Panc1 (cell line): ENCODE results near the gene DLX3. TPM values are rescaled to one million over a fixed set of nuclear protein-coding genes. Genes with fewer than 3 reads are reported as not detected.

Experiments used
- ATAC-seq: fragments of 200-7000 bp; cut with Tn5 transposase; 2 replicates; pipeline ENCODE4 v1.9.1; 2020; ENCODE audit warnings: mild to moderate bottlenecking, moderate library complexity
- BruUV-seq: library from RNA; stranded (reverse); fragments of 400-500 nt; replicated peaks from 2 replicates; lab custom pipeline; 2021; lab: Mats Ljungman, UMichigan
- CTCF ChIA-PET: fragments of 300-600 bp; sonication (Branson Sonifier 250); formaldehyde crosslinking; loops from one replicate; lab custom pipeline; 2022; ENCODE audit warnings: antibody characterized with exemption; lab: Charles Lee
- POLR2A ChIA-PET: fragments of 300-600 bp; sonication (Branson Sonifier 250); formaldehyde crosslinking; loops from one replicate; lab custom pipeline; 2022; ENCODE audit warnings: antibody characterized with exemption; lab: Charles Lee
- DNase-seq: peaks from one replicate; pipeline ENCODE4 v3.0.0-alpha.2; 2010; ENCODE audit warnings: low read depth, low spot score
- H3K27ac ChIP-seq: 2 replicates; pipeline ENCODE4 v1.5.1; 2011; ENCODE audit warnings: mild to moderate bottlenecking, low read length, inconsistent platforms
- H3K27me3 ChIP-seq: fragments of 200-500 bp; sonication (Bioruptor generic); 2 replicates; pipeline ENCODE4 v1.6.0; 2014; ENCODE audit warnings: low read length, inconsistent platforms; ENCODE audit not compliant: control insufficient read depth, insufficient read depth
- H3K36me3 ChIP-seq: fragments of 200-500 bp; sonication (Bioruptor generic); 2 replicates; pipeline ENCODE4 v1.5.1; 2014; ENCODE audit warnings: inconsistent platforms, mild to moderate bottlenecking, low read length, moderate library complexity; ENCODE audit not compliant: control insufficient read depth, insufficient read depth
- H3K4me1 ChIP-seq: 2 replicates; pipeline ENCODE4 v1.5.1; 2011; ENCODE audit warnings: inconsistent platforms, mild to moderate bottlenecking, low read length, moderate library complexity; ENCODE audit not compliant: control insufficient read depth, insufficient read depth
- H3K4me3 ChIP-seq, 2 experiments: 2 replicates each; pipeline ENCODE4 v1.5.1; 2011 to 2012; ENCODE audit warnings: low read depth in 2 of 2, low read length in 2 of 2, mild to moderate bottlenecking in 2 of 2, inconsistent platforms in 1 of 2, moderate library complexity in 1 of 2
- H3K9me3 ChIP-seq: fragments of 200-500 bp; sonication (Bioruptor generic); 2 replicates; pipeline ENCODE4 v1.5.1; 2014; ENCODE audit warnings: low read depth, mild to moderate bottlenecking, inconsistent platforms, low read length, moderate library complexity; ENCODE audit not compliant: control insufficient read depth, insufficient read depth
- POLR2AphosphoS5 ChIP-seq: IDR thresholded peaks from 2 replicates; pipeline ENCODE4 v1.6.1; 2012; ENCODE audit warnings: mild to moderate bottlenecking, low read depth, low read length, moderate library complexity
- SIN3A ChIP-seq: IDR thresholded peaks from 2 replicates; pipeline ENCODE4 v1.6.1; 2012; ENCODE audit warnings: low read depth, mild to moderate bottlenecking, low read length, moderate library complexity, borderline replicate concordance; ENCODE audit not compliant: insufficient read depth
- TCF7L2 ChIP-seq: IDR thresholded peaks from 2 replicates; pipeline ENCODE4 v1.6.1; 2011; ENCODE audit warnings: mild to moderate bottlenecking, low read depth, low read length, inconsistent platforms
- in situ Hi-C: cut with HindIII; loops from 2 replicates; pipeline ENCODE4 v1.10.0; 2016; ENCODE audit warnings: low sequenced_read_pairs, low pct_unique_long_range_greater_than_20kb
- intact Hi-C: fragments of 100-400 bp; cut with micrococcal nuclease; formaldehyde crosslinking; loops from one replicate; pipeline ENCODE4 v1.10.0; 2022; ENCODE audit not compliant: unreplicated experiment
- total RNA-seq: library from RNA; stranded (reverse); gene quantifications from one replicate; pipeline ENCODE4 v1.2.1, GENCODE V29; 2021; ENCODE audit not compliant: unreplicated experiment
- TF ChIP-seq, protein P1 (sequence below): fragments of 450-650 bp; IDR thresholded peaks from 2 replicates; pipeline ENCODE4 v1.5.1; 2017; ENCODE audit warnings: mild to moderate bottlenecking
- TF ChIP-seq, protein P2 (sequence below), 2 experiments: IDR thresholded peaks; 2 replicates each; pipeline ENCODE4 v1.6.1; 2011 to 2012; ENCODE audit warnings: low read depth in 2 of 2, control low read depth in 1 of 2, low read length in 1 of 2, mild to moderate bottlenecking in 1 of 2, moderate library complexity in 1 of 2; ENCODE audit not compliant: insufficient read depth in 1 of 2

Gene DLX3
- total RNA-seq, 1 experiment from 2014 or later, result 2.9 TPM

DNA sequence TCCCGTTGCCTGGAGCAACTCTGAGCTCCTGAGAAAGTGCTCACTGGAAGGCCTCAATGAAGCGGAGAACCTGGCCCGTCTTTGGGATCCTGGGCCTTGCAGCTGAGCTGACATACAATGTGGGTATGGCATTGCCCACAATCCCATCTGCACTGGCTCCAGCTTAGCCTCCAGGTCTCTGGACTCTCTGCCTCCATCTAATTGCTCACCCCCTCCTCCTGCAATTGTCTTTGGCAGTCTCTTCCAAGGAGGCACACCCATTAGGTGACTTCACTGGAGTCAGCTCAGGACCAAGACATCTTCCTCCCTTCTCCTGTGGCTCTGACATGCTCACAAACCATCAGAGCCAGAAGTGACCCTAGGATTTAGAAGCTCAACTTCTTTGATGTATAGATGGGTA lies 24.5 kb downstream of the DLX3 start:
- no peaks in the 10 kb centered on the region for H3K9me3 ChIP-seq
- intact Hi-C loops, result no loop called here
- ChIA-PET POLR2A (no interaction called here), CTCF (interaction anchor here (0.9 to 1.3 kb wide), 3 partner anchors 23 to 124 kb away, joined by 3 to 5 read pairs (median 4); no protein-coding TSS in a partner anchor)
- peaks cover 15% of the 10 kb centered on the region for H3K27me3 ChIP-seq
- no TSS peak for BruUV-seq
- peaks cover 20% of the 10 kb centered on the region for H3K4me1 ChIP-seq
- DNase-seq (no peak), ATAC-seq (no peak)
- H3K27ac ChIP-seq, result no peak overlapping the region
- no peak overlapping the region for H3K4me3 ChIP-seq
- TF ChIP-seq TCF7L2 (no peak), SIN3A (no peak), POLR2AphosphoS5 (no peak)
- TF ChIP-seq, protein P1, sequence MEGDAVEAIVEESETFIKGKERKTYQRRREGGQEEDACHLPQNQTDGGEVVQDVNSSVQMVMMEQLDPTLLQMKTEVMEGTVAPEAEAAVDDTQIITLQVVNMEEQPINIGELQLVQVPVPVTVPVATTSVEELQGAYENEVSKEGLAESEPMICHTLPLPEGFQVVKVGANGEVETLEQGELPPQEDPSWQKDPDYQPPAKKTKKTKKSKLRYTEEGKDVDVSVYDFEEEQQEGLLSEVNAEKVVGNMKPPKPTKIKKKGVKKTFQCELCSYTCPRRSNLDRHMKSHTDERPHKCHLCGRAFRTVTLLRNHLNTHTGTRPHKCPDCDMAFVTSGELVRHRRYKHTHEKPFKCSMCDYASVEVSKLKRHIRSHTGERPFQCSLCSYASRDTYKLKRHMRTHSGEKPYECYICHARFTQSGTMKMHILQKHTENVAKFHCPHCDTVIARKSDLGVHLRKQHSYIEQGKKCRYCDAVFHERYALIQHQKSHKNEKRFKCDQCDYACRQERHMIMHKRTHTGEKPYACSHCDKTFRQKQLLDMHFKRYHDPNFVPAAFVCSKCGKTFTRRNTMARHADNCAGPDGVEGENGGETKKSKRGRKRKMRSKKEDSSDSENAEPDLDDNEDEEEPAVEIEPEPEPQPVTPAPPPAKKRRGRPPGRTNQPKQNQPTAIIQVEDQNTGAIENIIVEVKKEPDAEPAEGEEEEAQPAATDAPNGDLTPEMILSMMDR, result no peak
- TF ChIP-seq, protein P2, sequence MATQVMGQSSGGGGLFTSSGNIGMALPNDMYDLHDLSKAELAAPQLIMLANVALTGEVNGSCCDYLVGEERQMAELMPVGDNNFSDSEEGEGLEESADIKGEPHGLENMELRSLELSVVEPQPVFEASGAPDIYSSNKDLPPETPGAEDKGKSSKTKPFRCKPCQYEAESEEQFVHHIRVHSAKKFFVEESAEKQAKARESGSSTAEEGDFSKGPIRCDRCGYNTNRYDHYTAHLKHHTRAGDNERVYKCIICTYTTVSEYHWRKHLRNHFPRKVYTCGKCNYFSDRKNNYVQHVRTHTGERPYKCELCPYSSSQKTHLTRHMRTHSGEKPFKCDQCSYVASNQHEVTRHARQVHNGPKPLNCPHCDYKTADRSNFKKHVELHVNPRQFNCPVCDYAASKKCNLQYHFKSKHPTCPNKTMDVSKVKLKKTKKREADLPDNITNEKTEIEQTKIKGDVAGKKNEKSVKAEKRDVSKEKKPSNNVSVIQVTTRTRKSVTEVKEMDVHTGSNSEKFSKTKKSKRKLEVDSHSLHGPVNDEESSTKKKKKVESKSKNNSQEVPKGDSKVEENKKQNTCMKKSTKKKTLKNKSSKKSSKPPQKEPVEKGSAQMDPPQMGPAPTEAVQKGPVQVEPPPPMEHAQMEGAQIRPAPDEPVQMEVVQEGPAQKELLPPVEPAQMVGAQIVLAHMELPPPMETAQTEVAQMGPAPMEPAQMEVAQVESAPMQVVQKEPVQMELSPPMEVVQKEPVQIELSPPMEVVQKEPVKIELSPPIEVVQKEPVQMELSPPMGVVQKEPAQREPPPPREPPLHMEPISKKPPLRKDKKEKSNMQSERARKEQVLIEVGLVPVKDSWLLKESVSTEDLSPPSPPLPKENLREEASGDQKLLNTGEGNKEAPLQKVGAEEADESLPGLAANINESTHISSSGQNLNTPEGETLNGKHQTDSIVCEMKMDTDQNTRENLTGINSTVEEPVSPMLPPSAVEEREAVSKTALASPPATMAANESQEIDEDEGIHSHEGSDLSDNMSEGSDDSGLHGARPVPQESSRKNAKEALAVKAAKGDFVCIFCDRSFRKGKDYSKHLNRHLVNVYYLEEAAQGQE (IDR thresholded peaks at IDR 0.05; ENCODE audit: insufficient read depth in 1 of 2, low read depth in 2 of 2, low read length in 1 of 2), result no peak
- in situ Hi-C loops, result no loop called here
- no peaks in the 10 kb centered on the region for H3K36me3 ChIP-seq

- POLR2A ChIA-PET, result no interaction called here
- BruUV-seq, result no TSS peak
Measured at GRCh38 chr17:49969795-49970389, 25.1 kb downstream of the DLX3 start.

More at GRCh38 chr17:49969795-49970389, 25.1 kb downstream of the DLX3 start:
- no peaks in the 10 kb centered on the region for H3K36me3 ChIP-seq
- H3K4me3 ChIP-seq, result peak overlapping the region; percentile 88 to 89
- TF ChIP-seq, protein P1, result no peak
- no peak for TF ChIP-seq TCF7L2
- TF ChIP-seq, protein P2 (IDR thresholded peaks at IDR 0.05; ENCODE audit: insufficient read depth in 1 of 2, low read depth in 2 of 2, low read length in 1 of 2), result no peak
- no peak for TF ChIP-seq POLR2AphosphoS5
- no peak for TF ChIP-seq SIN3A
- H3K9me3 ChIP-seq, result no peaks in the 10 kb centered on the region
- intact Hi-C loops (no loop called here), in situ Hi-C loops (no loop called here)
- CTCF ChIA-PET, result interaction anchor here (1.2 to 1.3 kb wide), 2 partner anchors 24 to 124 kb away, joined by 3 to 5 read pairs; no protein-coding TSS in a partner anchor
- peak overlapping the region; percentile 86; the same call in 1 of the 2 replicates for H3K27ac ChIP-seq
- no peak for ATAC-seq
- no peak for DNase-seq
- H3K27me3 ChIP-seq, result peaks cover 15% of the 10 kb centered on the region
- peaks cover 16% of the 10 kb centered on the region for H3K4me1 ChIP-seq
